NCI-H526 (cell line): ENCODE measurements around the gene PPRC1.

Experiments used
- DNase-seq, 2 experiments: peaks; one replicate each; lab custom pipeline; 2025; lab: John Stamatoyannopoulos, UW

Gene PPRC1, protein sequence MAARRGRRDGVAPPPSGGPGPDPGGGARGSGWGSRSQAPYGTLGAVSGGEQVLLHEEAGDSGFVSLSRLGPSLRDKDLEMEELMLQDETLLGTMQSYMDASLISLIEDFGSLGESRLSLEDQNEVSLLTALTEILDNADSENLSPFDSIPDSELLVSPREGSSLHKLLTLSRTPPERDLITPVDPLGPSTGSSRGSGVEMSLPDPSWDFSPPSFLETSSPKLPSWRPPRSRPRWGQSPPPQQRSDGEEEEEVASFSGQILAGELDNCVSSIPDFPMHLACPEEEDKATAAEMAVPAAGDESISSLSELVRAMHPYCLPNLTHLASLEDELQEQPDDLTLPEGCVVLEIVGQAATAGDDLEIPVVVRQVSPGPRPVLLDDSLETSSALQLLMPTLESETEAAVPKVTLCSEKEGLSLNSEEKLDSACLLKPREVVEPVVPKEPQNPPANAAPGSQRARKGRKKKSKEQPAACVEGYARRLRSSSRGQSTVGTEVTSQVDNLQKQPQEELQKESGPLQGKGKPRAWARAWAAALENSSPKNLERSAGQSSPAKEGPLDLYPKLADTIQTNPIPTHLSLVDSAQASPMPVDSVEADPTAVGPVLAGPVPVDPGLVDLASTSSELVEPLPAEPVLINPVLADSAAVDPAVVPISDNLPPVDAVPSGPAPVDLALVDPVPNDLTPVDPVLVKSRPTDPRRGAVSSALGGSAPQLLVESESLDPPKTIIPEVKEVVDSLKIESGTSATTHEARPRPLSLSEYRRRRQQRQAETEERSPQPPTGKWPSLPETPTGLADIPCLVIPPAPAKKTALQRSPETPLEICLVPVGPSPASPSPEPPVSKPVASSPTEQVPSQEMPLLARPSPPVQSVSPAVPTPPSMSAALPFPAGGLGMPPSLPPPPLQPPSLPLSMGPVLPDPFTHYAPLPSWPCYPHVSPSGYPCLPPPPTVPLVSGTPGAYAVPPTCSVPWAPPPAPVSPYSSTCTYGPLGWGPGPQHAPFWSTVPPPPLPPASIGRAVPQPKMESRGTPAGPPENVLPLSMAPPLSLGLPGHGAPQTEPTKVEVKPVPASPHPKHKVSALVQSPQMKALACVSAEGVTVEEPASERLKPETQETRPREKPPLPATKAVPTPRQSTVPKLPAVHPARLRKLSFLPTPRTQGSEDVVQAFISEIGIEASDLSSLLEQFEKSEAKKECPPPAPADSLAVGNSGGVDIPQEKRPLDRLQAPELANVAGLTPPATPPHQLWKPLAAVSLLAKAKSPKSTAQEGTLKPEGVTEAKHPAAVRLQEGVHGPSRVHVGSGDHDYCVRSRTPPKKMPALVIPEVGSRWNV (N-terminal part only)

DNA sequence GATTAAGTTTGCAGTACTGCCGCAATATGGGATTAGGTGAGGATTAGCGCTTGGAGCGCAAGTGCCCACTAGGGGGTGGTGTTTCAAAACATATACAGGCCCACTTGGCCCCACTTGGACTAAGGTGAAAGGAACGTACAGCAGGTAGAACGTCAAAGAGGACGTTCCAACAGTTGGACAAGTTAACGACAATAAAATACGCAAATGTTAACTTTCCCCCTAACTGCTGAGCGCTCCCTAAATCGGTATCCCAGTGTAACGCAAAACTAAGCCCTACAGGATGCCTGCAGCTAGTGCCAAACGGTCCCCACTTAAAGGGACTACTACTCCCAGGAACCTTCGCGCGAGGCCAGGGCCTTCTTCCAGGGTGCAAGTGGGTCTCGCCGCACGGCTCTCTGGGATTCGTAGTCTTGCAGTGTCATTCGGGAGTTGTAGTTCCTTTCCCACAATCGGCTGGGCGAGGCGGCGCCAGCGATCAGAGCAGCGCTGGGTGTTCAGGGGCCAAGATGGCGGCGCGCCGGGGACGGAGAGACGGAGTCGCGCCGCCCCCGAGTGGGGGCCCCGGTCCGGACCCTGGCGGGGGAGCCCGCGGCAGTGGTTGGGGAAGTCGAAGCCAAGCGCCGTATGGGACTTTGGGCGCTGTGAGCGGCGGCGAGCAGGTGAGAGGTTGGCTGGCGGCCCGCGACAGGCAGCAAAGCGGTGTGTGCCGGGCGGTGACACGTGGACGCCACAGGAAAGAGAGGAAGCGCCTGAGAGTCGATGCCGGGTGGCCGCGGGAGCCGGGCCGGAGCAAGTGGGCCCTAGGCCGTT, at the start of gene PPRC1:
Gene PPRC1 (plus strand): TSS at position 478 of the 810 bp plus-strand sequence. CDS start 29 bp downstream, at position 507.
- DNase-seq = peak; percentile 95 to 96

DNA sequence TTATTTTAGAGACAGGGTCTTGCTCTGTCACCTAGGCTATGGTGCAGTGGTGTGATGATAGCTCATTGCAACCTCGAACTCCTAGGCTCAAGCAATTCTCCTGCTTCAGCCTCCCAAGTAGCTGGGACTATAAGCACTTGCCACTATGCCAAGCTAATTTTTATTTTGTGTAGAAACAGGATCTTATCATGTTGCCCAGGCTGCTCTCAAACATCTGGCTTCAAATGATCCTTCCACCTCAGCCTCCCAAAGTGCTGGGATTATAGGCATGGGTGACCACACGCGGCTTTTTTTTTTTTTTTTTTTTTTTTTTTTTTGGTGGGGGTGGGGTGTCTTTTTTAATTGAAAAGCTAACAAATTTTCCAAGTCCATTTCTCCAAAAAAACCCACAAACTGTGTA, 49.3 kb upstream of the PPRC1 start:
- no peak for DNase-seq

DNA sequence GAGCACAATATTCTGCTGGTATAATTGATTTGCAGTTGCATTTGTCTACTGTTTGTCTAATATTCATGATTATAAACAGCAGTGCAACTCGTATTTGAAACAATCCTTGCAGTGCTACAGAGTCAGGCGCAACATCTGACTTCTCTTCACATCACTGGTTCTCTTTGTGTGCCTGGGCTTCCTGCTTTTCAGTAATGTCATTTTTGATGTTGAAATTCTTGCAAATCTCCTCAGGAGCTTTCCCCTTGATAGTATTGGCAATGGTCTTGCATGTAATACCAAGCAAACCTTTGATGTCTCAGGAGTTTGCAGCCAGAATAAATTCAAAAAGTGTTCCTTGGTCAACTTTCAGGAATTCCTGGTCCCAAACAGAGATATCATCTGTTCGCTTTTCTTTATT, 47.5 kb upstream of the PPRC1 start:
- DNase-seq = no peak

DNA sequence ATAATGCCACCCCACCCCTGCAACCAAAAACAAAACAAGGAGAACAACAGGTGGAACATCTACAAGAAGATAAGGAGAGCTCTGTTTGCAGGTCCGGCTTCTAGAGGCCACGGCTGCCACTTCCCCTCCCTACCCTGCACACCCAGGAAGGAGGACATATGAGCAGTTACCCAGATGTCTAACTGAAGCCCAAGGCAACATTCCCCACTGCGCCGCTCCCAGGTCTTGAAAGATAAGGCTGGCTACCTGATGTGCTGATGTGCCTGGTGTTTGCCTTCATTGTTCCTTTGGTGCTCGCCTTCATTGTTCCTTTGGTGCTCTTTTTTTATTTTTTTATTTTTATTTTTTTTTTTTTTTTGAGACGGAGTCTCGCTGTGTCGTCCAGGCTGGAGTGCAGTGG, 46.6 kb upstream of the PPRC1 start:
- DNase-seq = no peak

DNA sequence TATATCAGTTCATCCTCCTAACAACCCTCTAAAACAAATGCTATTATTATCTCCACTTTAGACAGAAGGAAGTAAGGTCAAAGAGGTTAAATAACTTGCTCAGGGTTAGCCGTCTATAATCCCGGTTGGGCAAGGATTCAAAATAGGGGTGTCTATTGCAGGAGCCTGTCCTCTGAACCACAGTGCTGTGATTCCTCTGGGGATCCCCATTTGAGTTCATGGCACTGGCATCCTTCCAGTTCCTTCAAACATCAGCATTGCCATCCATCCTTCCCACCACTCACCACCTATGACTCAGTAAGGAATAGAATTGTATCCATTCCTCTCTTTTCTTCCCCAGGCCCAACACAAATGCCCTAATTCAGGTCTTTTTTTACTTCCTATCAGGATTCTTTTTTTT, 42.1 kb upstream of the PPRC1 start:
- DNase-seq = no peak

DNA sequence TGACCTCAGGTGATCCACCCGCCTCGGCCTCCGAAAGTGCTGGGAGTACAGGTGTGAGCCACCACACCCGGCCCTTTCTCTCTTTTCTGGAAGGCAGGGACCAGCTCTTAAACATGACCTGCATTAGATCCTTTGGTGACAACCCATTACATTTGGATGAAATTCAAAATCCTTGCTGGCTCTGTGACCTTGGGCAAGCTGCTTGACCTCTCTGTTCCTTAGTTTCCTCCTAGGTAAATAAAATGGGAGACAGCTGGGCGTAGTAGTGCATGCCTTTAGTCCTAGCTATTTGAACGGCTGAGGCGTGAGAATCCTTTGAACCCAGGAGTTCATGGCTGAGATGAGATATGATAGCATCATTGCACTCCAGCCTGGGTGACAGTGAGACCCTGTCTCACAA, 36.4 kb upstream of the PPRC1 start:
- DNase-seq = no peak

DNA sequence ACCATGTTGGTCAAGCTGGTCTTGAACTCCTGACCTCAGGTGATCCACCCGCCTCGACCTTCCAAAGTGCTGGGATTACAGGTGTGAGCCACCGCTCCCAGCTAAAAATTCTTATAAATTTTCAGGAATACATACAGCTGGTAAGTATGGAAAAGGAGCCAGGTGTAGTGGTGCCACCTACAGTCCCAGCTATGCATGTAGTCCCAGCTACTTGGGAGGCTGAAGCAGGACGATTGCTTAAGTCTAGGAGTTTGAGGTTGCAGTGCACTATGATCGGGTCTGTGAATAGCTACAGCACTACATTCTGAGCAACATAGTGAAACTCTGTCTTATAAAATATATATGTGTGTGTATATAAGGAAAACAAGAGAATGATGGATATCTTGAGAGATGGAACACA, 31.7 kb upstream of the PPRC1 start:
- DNase-seq = no peak

DNA sequence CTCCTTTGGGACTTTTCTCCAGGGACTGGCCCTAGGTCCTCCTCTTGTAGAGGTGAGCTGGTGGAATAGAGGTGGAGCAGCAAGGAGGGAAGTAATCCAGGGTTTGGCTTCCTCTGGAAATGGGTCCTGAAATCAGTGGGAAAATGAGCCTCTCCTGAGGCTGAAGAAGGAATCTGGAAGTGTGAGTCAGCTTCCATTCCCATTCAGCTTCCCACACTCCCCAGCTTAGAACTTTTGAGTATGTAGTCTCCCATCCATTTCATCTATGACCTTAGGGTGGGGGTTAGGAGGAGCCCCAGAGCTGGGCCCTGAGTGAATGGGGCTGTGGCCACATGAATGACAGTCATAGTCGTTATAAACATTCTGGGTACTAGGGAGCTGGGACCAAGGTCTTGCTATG, 30.4 kb upstream of the PPRC1 start:
- DNase-seq = no peak

DNA sequence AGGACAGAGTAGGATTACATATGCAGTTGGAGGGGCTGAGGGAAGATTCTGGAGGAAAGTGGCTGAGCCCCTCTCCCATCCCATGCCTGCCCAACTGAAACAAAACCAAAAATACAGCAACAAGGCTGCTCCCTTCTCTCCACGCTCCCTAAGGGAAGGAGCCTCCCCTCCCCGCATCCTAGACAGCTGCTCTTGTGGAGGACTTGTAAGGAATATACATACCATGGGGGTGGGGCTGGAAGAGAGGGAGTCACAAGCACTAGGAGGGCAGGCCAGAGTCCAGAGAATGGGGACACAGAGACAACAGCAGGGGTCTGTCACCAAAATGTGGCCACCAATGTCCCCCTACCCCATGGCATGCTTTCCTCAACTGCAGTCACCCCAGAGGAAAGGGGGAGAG, 25.8 kb upstream of the PPRC1 start:
- DNase-seq = no peak

DNA sequence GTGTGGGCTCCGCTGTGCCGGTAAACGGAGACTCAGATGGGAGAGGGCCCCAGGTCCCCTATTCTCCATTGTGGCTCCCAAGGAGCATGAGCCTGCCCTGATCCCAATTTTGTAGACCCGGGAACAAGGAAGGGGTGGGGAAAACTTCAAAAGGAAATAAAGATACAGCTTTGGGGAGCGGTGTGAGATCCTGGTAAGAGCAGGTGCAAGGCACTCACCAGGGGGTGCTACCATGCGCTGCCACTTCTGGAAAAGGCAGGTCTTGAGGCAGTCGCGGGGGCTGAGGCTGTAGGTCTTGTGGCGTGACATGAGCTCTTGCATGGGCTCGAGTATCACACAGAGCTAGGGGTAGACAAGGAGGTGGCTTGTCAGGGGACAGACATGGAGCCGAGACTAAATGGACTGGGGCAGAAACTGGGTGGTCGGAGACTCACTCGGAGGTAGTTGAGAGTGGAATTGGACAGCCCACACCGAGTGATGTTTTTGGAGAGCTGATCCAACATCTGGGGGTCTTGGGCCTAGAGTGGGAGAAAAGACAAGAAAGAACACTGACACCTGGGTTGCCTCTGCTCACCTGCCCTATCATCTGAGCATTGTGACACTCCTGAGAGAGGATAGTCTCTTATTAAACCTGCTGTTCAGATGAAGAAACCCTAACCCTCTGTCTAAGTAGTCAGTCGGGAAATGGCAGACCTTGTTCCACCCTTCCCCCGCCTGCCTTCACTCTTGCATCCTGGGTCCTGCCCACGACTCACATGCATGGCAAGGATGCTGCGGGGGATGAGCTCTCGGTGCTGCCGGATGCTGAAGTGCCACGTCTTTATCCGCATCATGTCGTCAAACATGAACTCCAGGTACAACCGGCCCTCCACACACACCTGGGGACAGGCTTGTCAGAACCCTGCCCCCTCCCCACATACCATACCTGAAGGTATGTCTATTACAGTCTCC, 23.4 kb upstream of the PPRC1 start:
- no peak for DNase-seq

DNA sequence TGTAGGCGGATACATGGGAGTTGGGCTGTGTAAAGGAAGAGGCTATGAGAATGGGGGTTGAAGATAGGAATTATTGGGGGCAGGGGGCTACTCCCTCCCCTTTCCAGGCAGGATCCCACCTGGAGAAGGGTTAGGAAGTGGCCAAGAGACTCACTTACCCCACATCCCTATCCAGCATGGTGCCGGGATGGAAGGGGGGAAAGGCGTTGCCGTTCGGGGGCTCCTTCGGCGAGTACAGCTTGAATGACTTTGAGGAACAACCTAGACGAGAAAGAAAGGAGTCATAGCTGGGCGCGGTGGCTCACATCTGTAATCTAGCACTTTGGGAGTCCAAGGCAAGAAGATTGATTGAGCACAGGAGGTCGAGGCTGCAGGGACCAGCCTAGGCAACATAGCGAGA, 21.6 kb upstream of the PPRC1 start:
- no peak for DNase-seq

DNA sequence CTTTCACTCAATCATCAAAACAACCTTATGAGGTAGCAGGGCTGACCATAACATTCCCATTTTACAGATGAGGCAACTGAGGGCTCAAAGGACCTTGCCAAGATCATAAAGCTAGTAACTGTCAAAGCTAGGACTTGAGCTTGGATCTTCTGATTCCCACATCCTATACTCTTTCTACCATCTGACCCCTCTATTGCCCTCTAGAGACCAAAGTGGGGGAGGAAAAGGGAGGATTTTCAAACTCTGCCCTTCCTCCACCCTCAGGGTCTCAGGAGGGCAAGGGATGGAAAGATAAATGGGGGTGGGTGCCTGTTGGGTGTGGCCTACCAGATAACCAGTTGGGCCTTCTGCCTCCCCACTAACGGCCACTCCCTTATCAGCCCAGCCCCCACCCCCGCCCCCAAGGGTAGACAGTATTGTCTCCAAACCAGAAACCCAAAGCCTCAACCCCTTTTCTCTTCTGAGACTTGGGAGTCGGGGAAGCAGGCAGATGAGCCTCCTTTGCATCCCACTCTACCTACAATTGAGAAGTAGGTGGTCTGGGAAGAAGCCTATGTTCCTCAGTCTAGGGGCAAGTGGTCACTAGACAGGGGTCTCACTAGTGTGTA, 20.5 kb upstream of the PPRC1 start:
- no peak for DNase-seq

DNA sequence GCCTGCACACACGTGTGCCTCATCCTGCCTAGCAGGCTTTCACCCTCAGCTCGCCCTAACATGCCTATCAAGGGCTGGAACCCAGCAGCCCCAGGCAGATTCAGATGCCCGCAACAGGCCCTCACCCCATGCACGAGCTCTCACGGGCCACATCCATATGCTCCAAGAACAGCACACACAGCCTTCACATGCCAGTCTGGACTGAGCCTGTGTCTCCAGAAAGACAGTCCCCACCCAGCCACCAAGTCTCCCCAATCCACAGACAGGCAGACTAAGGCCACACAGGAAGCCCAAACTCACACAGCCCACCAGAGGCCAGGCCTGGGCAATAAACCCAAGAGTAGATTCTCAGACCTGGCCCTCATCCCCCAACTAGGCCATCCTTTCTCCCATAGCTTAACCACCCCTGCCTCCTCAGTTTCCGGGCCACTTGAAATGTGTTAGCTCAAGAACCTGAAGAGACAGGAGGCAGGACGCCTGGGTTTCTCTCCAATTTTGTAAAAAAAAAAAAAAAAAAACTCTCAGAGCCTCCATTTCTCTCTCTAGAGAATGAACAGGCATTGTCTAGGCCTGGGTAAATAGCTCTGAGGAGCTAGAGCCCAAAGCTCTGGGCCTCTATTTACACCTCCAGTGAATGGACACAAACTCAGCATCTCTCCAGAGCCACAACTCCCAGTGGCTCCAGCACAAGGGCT, 19.4 kb upstream of the PPRC1 start:
- no peak for DNase-seq

DNA sequence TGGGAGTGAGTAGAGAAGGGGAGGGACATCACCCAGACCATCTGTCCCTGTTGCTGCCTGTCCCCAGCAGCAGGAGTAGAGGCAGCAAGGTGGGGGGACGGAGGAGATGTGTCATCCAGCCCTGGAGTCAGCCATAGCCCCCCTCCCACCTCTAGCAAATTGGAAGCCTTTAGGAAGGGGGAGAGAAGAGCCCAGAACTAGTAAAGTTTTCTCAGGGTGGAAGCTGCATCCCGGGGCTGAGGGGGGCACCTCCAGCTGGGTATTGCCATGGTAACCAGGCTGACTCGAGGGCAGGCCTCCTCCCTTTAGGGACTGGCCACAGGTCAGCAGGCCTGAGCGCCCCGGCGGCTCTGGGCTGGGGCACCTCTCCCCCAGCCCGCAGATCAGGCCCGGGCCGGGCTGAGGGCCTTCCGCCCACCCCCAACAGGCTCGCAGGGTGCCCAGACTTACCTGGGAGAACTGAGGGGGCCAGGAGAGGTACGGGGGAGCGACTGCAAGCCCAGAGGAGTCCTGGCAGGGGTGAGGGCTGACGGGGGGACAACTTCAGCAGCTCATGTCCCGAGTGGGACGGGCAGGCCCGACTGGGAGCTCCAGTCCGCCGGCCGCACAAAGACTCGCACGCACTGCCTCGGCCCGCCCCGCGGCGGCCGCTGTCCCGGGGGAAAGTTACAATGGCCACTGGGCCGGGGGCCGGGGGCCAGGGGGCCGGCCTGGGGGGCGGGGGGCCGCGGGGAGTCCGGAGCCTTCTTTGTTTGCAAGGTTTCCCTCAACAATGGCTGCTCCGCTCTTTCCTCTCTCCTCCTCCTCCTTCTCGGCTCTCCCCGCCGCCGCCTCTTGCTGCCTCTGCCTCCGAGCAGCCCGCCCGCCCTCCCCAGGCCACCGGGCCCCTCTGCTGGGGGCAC, 18.6 kb upstream of the PPRC1 start:
- no peak for DNase-seq

DNA sequence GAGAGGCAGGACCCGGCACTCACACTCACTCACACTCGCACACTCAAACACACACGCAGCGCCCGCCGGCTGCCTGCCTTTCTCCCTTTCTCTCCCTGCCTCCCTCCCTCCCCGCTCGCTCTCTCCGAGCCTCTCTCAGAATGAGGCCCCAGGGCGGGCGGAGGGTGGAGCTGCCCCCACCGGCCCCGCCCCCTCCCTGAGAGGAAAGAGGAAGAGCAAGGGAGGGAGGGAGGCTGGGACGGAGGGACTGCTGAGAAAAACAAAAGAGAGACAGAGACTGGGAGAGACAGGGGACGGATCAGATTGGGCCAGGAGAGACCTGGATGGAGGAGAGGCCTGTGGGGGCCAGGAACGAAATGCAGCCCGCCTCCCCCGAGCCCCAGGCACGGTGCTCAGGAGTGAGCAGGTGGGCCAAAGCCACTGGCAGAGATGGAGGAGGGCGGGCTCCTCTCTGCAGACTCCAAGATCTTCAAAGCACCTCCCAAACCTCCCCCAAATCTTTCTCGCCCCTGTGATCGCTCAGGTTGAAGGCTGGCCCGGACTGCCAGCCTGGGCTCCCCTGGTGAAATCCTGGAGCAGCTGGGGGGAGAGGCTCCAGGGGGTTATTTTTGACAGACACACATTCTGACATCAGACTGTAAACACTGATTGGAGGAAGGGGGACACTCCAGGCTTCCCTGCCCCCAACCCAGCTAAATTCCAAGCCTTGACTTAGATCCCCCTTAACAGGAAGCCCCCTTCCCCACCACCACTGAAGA, 17.8 kb upstream of the PPRC1 start:
- peak; percentile 78 to 91 for DNase-seq

DNA sequence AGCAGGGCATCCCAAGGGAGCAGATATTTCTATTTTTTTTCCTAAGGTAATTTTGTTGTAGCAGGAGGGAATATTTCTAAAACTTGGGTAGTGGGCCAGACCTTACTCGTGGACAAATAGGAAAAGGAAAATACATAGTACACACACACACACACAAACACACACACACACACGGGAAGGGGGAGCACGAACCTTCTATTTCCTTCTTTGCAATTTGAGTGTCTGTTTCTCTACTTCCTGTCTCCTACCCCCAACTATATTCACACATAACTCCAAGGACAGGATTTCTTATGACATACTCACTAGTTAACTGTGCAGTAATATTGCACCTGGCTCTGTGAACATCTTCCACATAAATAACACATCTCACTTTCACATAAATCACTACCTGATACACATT, 17.1 kb upstream of the PPRC1 start:
- DNase-seq = no peak

DNA sequence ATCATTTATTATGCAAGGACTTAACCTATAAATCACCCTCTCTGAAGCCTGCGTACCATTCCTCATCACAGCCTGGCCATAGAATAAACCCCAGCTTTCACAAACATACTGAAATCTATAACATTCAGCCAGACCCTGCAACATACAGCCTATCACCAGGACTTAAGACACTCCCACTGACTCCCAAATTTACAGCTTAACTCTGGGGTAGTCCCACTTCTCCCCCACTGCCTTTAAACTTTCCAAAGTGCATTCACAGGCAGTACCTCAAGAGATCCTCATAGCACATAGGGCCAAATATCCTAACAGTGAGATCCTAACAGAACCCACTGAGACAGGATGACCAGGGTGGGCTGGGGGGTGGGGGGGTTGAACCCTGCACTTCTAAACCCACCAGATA, 16.2 kb upstream of the PPRC1 start:
- DNase-seq = no peak
